RWPE1 (cell line): ENCODE data around the gene SRRM3.

Experiments used
- CTCF ChIA-PET: fragments of 350-600 bp; sonication (Branson Sonifier 250); formaldehyde crosslinking; extraction: SDS; loops from one replicate; lab custom pipeline; 2021; lab: Yijun Ruan, JAX
- POLR2A ChIA-PET: fragments of 400-600 bp; formaldehyde crosslinking; extraction: SDS; loops from one replicate; lab custom pipeline; 2020; ENCODE audit warnings: antibody characterized with exemption; ENCODE audit not compliant: low non-redundant PET; lab: Yijun Ruan, JAX
- DNase-seq: peaks from one replicate; pipeline ENCODE4 v3.0.0; 2012; ENCODE audit warnings: low spot score
- H3K27ac ChIP-seq: fragments of 450-650 bp; 2 replicates; pipeline ENCODE4 v1.5.1; 2017
- CTCF ChIP-seq: fragments of 450-650 bp; conservative IDR thresholded peaks from 2 replicates; pipeline ENCODE4 v1.5.1; 2017; ENCODE audit warnings: low read depth, mild to moderate bottlenecking

SRRM3 gene

GRCh38 chr7:76260171-76260703 is 58.5 kb downstream of the SRRM3 start:
- CTCF ChIA-PET: interaction anchor here (1.9 kb wide), 1 partner anchor 83 kb away, joined by 10 read pairs; no protein-coding TSS in a partner anchor
- H3K27ac ChIP-seq: no peak overlapping the region
- no peak for TF ChIP-seq CTCF
- POLR2A ChIA-PET: no interaction called here
- DNase-seq: peak; percentile 77

- no peak overlapping the region for H3K27ac ChIP-seq
- ChIA-PET CTCF (interaction anchor here (0.6 to 1.9 kb wide), 3 partner anchors 20 to 84 kb away, joined by 3 to 10 read pairs (median 4); no protein-coding TSS in a partner anchor), POLR2A (no interaction called here)
- no peak for DNase-seq
- no peak for TF ChIP-seq CTCF
Measured at GRCh38 chr7:76261329-76261728, 59.6 kb downstream of the SRRM3 start.

GRCh38 chr7:76261931-76262330 is 60.2 kb downstream of the SRRM3 start:
- no peak for TF ChIP-seq CTCF
- ChIA-PET CTCF (interaction anchor here (0.6 to 2.4 kb wide), 9 partner anchors 9 to 1849 kb away, joined by 3 to 30 read pairs (median 4); partner anchors contain the start of gene MDH2), POLR2A (no interaction called here)
- DNase-seq: no peak
- H3K27ac ChIP-seq: no peak overlapping the region

GRCh38 chr7:76262683-76263402 is 61.1 kb downstream of the SRRM3 start:
- peak; percentile 65 for DNase-seq
- ChIA-PET CTCF (interaction anchor here (0.6 to 2.4 kb wide), 20 partner anchors 8 to 1850 kb away, joined by 3 to 30 read pairs (median 4); partner anchors contain the start of gene MDH2), POLR2A (no interaction called here)
- no peak overlapping the region for H3K27ac ChIP-seq
- TF ChIP-seq CTCF: peak; percentile 81

- DNase-seq: no peak
- TF ChIP-seq CTCF: no peak
- H3K27ac ChIP-seq: peak overlapping the region; percentile 7; the same call in 1 of the 2 replicates
- ChIA-PET POLR2A (no interaction called here), CTCF (interaction anchor here (0.5 kb wide), 1 partner anchor 45 kb away, joined by 4 read pairs; no protein-coding TSS in a partner anchor)
Measured at GRCh38 chr7:76265299-76265698, 63.6 kb downstream of the SRRM3 start.

GRCh38 chr7:76267107-76267893 is 65.6 kb downstream of the SRRM3 start:
- TF ChIP-seq CTCF: no peak
- DNase-seq: no peak
- ChIA-PET CTCF (no interaction called here), POLR2A (no interaction called here)
- H3K27ac ChIP-seq: no peak overlapping the region
